ENCODE measurements around the gene ZNF516.

DNA sequence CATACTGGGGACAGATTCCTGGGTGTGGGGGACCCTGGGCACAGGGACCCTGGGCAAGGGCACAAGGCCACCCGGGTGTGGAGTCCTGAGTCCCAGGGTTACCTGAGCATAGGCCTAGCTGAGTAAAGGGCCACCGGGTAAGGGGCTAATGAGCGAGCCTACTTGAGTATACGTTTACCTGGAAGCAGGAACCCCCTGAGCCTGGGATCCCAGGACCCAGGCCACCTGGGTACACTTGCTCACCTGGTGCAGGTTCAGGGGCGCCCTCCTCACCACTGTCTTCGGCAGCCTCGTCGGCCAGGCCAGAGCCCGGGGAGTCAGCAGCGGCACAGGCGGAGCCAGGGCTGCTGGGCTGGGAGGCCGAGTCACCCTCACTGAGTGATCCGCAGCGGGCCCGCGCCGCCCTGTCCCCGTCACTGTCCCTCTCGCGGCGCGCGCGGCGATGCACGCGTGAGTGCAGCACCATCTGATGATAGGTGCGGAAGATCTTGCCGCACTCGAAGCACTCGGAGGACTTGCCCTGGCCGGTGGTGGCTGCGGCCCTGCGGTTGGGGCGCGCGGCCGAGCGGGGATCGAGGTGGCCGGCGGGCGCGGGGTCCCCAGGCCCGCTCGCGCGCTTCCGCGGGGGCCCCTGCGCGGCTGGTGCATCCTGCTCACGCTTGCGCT lies 53.9 kb downstream of the ZNF516 start:
- TF ChIP-seq, protein P1, sequence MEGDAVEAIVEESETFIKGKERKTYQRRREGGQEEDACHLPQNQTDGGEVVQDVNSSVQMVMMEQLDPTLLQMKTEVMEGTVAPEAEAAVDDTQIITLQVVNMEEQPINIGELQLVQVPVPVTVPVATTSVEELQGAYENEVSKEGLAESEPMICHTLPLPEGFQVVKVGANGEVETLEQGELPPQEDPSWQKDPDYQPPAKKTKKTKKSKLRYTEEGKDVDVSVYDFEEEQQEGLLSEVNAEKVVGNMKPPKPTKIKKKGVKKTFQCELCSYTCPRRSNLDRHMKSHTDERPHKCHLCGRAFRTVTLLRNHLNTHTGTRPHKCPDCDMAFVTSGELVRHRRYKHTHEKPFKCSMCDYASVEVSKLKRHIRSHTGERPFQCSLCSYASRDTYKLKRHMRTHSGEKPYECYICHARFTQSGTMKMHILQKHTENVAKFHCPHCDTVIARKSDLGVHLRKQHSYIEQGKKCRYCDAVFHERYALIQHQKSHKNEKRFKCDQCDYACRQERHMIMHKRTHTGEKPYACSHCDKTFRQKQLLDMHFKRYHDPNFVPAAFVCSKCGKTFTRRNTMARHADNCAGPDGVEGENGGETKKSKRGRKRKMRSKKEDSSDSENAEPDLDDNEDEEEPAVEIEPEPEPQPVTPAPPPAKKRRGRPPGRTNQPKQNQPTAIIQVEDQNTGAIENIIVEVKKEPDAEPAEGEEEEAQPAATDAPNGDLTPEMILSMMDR (tag by site-specific recombination; IDR thresholded peaks at IDR 0.05), result no peak
- TF ChIP-seq MYNN (tag by site-specific recombination; IDR thresholded peaks at IDR 0.05; ENCODE audit: borderline replicate concordance) (no peak), ZNF211 (tag by site-specific recombination; IDR thresholded peaks at IDR 0.05; ENCODE audit: low read depth) (no peak), ZNF76 (tag by site-specific recombination; IDR thresholded peaks at IDR 0.05; ENCODE audit: borderline replicate concordance, low read depth) (no peak), ZNF354C (tag by site-specific recombination; IDR thresholded peaks at IDR 0.05; ENCODE audit: borderline replicate concordance, low read depth) (no peak), ZNF214 (tag by site-specific recombination; IDR thresholded peaks at IDR 0.05; ENCODE audit: borderline replicate concordance) (no peak)
- TF ChIP-seq, protein P2, sequence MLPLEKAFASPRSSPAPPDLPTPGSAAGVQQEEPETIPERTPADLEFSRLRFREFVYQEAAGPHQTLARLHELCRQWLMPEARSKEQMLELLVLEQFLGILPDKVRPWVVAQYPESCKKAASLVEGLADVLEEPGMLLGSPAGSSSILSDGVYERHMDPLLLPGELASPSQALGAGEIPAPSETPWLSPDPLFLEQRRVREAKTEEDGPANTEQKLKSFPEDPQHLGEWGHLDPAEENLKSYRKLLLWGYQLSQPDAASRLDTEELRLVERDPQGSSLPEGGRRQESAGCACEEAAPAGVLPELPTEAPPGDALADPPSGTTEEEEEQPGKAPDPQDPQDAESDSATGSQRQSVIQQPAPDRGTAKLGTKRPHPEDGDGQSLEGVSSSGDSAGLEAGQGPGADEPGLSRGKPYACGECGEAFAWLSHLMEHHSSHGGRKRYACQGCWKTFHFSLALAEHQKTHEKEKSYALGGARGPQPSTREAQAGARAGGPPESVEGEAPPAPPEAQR (tag by site-specific recombination; IDR thresholded peaks at IDR 0.05), result no peak

Data from HEK293 (cell line).